Measurements from ENCODE around the gene PIH1D1. TPM values are rescaled to one million over a fixed set of nuclear protein-coding genes. Genes with fewer than 3 reads are reported as not detected.
A peak's percentile ranks its signal among the peaks of the same experiment; 100 is the strongest.

The PIH1D1 gene
- total and polyA plus RNA-seq, 2 experiments from 2014 or later: 72.1 to 79.8 TPM

GRCh38 chr19:49398001-49398615, 53.5 kb downstream of the PIH1D1 start:
- H3K4me2 ChIP-seq: no peak overlapping the region
- H4K20me1 ChIP-seq (ENCODE audit: insufficient read depth, poor library complexity, severe bottlenecking): no peaks in the 10 kb centered on the region
- no peaks in the 10 kb centered on the region for H3K27me3 ChIP-seq
- 48% methylated on average over 7 of the region's 11 CpGs for WGBS (ENCODE audit: low lambda C conversion rate, missing lambda C conversion rate)
- no peak overlapping the region for H2AFZ ChIP-seq
- H3K79me2 ChIP-seq: no peaks in the 10 kb centered on the region
- no peak overlapping the region for H3K4me3 ChIP-seq
- H3K9me3 ChIP-seq (ENCODE audit: low read depth): no peaks in the 10 kb centered on the region
- H3K36me3 ChIP-seq (replicated peaks; ENCODE audit: insufficient read depth, low read depth): no peaks in the 10 kb centered on the region
- DNase-seq (ENCODE audit: low spot score): no peak
- H3K27ac ChIP-seq: no peak overlapping the region
- H3K4me1 ChIP-seq (ENCODE audit: insufficient read depth): no peaks in the 10 kb centered on the region
- TF ChIP-seq CTCF (IDR thresholded peaks at IDR 0.05; ENCODE audit: poor library complexity): no peak
- no peak for TF ChIP-seq EZH2phosphoT487 (IDR thresholded peaks at IDR 0.05; ENCODE audit: low read depth, severe bottlenecking, unreplicated experiment)
- no peak for TF ChIP-seq EZH2 (IDR thresholded peaks at IDR 0.05; ENCODE audit: borderline replicate concordance)
- H3K9me2 ChIP-seq (replicated peaks; ENCODE audit: insufficient read depth): no peaks in the 10 kb centered on the region

DNA sequence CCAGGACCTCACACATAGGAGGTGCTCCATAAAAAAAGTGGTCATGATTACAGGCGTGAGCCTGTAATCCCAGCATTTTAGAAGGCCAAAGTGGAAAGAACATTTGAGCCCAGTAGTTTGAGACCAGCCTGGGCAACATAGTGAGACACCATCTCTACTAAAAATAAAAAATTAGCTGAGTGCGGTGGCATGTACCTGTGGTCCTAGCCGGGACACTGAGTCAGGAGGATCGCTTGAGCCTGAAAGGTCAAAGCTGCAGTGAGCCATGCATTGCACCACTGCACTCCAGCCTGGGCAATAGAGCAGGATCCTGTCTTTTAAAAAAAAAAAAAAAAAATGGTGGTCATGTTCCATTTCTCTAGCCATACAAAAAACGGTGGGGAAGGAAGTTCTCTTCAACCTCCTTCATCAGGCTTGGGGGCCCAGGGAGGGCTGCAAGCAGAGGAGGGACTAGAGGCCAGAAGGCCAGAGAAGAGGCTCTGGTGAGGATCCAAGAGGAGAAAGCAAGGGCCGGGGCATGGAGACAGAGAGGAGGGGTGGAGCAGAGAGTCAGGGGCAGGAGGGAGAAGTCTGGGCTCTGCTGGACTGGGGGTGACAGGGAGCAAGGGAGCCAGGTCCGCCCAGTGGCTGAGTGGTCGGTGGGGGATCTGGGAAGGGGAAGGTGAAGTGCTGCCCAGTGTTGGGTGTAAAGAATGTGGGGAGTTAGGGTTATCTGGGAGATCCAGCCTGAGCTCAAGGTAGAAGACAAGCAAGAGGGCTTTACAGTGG, 54.7 kb downstream of the PIH1D1 start:
- no peaks in the 10 kb centered on the region for H3K27me3 ChIP-seq
- no peak overlapping the region for H3K4me3 ChIP-seq
- H3K4me2 ChIP-seq: no peak overlapping the region
- no peak overlapping the region for H3K27ac ChIP-seq
- no peaks in the 10 kb centered on the region for H3K4me1 ChIP-seq (ENCODE audit: insufficient read depth)
- H4K20me1 ChIP-seq (ENCODE audit: insufficient read depth, poor library complexity, severe bottlenecking): no peaks in the 10 kb centered on the region
- no peak for DNase-seq (ENCODE audit: low spot score)
- H3K9me2 ChIP-seq (replicated peaks; ENCODE audit: insufficient read depth): no peaks in the 10 kb centered on the region
- H3K36me3 ChIP-seq (replicated peaks; ENCODE audit: insufficient read depth, low read depth): no peaks in the 10 kb centered on the region
- H3K79me2 ChIP-seq: no peaks in the 10 kb centered on the region
- TF ChIP-seq EZH2 (IDR thresholded peaks at IDR 0.05; ENCODE audit: borderline replicate concordance) (no peak), CTCF (IDR thresholded peaks at IDR 0.05; ENCODE audit: poor library complexity) (no peak), EZH2phosphoT487 (IDR thresholded peaks at IDR 0.05; ENCODE audit: low read depth, severe bottlenecking, unreplicated experiment) (no peak)
- 85% methylated on average over 8 of the region's 8 CpGs for WGBS (ENCODE audit: low lambda C conversion rate, missing lambda C conversion rate)
- H2AFZ ChIP-seq: no peak overlapping the region
- no peaks in the 10 kb centered on the region for H3K9me3 ChIP-seq (ENCODE audit: low read depth)

MicroRNA genes within 50 kb of the gene (microRNA counts, 767-probe panel; counts per million panel counts)
- microRNA hsa-miR-150-5p: not detected

Small RNA genes lying within 50 kb of the gene (microRNA-seq; reads per million reads assigned to microRNA genes)
- gene MIR150: 7.6 reads per million, percentile 19 among the genes with 10 or more reads in this experiment

Small RNA genes lying within 50 kb of the gene (small RNA-seq; reads per million reads assigned to genes)
- not detected for gene MIR150
- not detected for gene SNORD32A
- gene SNORD33: not detected
- not detected for gene SNORD34
- not detected for gene SNORD35A
- not detected for gene SNORD35B

Other genes with a start within 250 kb of the PIH1D1 start
- 0.27 TPM in 1 of 2 replicates, not detected in the other for gene SLC6A16, start 126.6 kb downstream of the PIH1D1 start, total RNA-seq
- gene SLC6A16, start 126.6 kb downstream of the PIH1D1 start, polyA plus RNA-seq: 0.27 and 1.1 TPM in 2 replicates
- gene CD37, start 116.4 kb downstream of the PIH1D1 start, total RNA-seq: 0.27 and 1.9 TPM in 2 replicates
- gene CD37, start 116.4 kb downstream of the PIH1D1 start, polyA plus RNA-seq: 6.6 and 12.4 TPM in 2 replicates
- 35.4 and 42.2 TPM in 2 replicates for gene TEAD2, start 89.4 kb downstream of the PIH1D1 start, total RNA-seq
- 36.1 and 41.4 TPM in 2 replicates for gene TEAD2, start 89.4 kb downstream of the PIH1D1 start, polyA plus RNA-seq
- gene DKKL1, start 87.9 kb downstream of the PIH1D1 start, total RNA-seq: 2.2 and 2.9 TPM in 2 replicates
- gene DKKL1, start 87.9 kb downstream of the PIH1D1 start, polyA plus RNA-seq: 4.0 and 6.0 TPM in 2 replicates
- not detected in 2 replicates for gene KASH5, start 63.6 kb downstream of the PIH1D1 start, total RNA-seq
- not detected in 2 replicates for gene KASH5, start 63.6 kb downstream of the PIH1D1 start, polyA plus RNA-seq
- not detected in 2 replicates for gene PTH2, start 28.4 kb downstream of the PIH1D1 start, total RNA-seq
- not detected in 2 replicates for gene PTH2, start 28.4 kb downstream of the PIH1D1 start, polyA plus RNA-seq
- gene GFY, start 26.4 kb downstream of the PIH1D1 start, total RNA-seq: not detected in 2 replicates
- gene GFY, start 26.4 kb downstream of the PIH1D1 start, polyA plus RNA-seq: not detected in 2 replicates
- gene SLC17A7, start 10.3 kb downstream of the PIH1D1 start, total RNA-seq: 0.13 TPM in 1 of 2 replicates, not detected in the other
- 0.51 TPM in 1 of 2 replicates, not detected in the other for gene SLC17A7, start 10.3 kb downstream of the PIH1D1 start, polyA plus RNA-seq
- gene ALDH16A1, start 1.4 kb upstream of the PIH1D1 start, total RNA-seq: 29.9 and 32.4 TPM in 2 replicates
- gene ALDH16A1, start 1.4 kb upstream of the PIH1D1 start, polyA plus RNA-seq: 36.5 and 38.7 TPM in 2 replicates
- 0.24 and 1.3 TPM in 2 replicates for gene FLT3LG, start 22.4 kb upstream of the PIH1D1 start, total RNA-seq
- 2.8 and 3.0 TPM in 2 replicates for gene FLT3LG, start 22.4 kb upstream of the PIH1D1 start, polyA plus RNA-seq
- gene RPL13A, start 35.8 kb upstream of the PIH1D1 start, total RNA-seq: 1,997 and 2,349 TPM in 2 replicates
- gene RPL13A, start 35.8 kb upstream of the PIH1D1 start, polyA plus RNA-seq: 904 and 953 TPM in 2 replicates
- 3,532 and 3,955 TPM in 2 replicates for gene RPS11, start 44.6 kb upstream of the PIH1D1 start, total RNA-seq
- gene RPS11, start 44.6 kb upstream of the PIH1D1 start, polyA plus RNA-seq: 672 and 689 TPM in 2 replicates
- 313 and 321 TPM in 2 replicates for gene FCGRT, start 60.8 kb upstream of the PIH1D1 start, total RNA-seq
- gene FCGRT, start 60.8 kb upstream of the PIH1D1 start, polyA plus RNA-seq: 509 and 519 TPM in 2 replicates
- 20.5 and 25.8 TPM in 2 replicates for gene RCN3, start 76.2 kb upstream of the PIH1D1 start, total RNA-seq
- 81.4 and 85.4 TPM in 2 replicates for gene RCN3, start 76.2 kb upstream of the PIH1D1 start, polyA plus RNA-seq
- 43.4 and 52.8 TPM in 2 replicates for gene NOSIP, start 128.7 kb upstream of the PIH1D1 start, total RNA-seq
- gene NOSIP, start 128.7 kb upstream of the PIH1D1 start, polyA plus RNA-seq: 92.4 and 93.9 TPM in 2 replicates
- 6.0 and 10.2 TPM in 2 replicates for gene PRRG2, start 129.5 kb upstream of the PIH1D1 start, total RNA-seq
- 4.0 and 4.3 TPM in 2 replicates for gene PRRG2, start 129.5 kb upstream of the PIH1D1 start, polyA plus RNA-seq
- 2.1 and 3.7 TPM in 2 replicates for gene PRR12, start 139.4 kb upstream of the PIH1D1 start, total RNA-seq
- gene PRR12, start 139.4 kb upstream of the PIH1D1 start, polyA plus RNA-seq: 2.7 and 3.0 TPM in 2 replicates
- gene RRAS, start 188.3 kb upstream of the PIH1D1 start, total RNA-seq: 19.2 and 32.6 TPM in 2 replicates
- gene RRAS, start 188.3 kb upstream of the PIH1D1 start, polyA plus RNA-seq: 107 and 125 TPM in 2 replicates
- gene SCAF1, start 190.4 kb upstream of the PIH1D1 start, total RNA-seq: 9.8 and 18.6 TPM in 2 replicates
- 12.4 and 12.6 TPM in 2 replicates for gene SCAF1, start 190.4 kb upstream of the PIH1D1 start, polyA plus RNA-seq
- 39.2 and 55.6 TPM in 2 replicates for gene IRF3, start 214.0 kb upstream of the PIH1D1 start, total RNA-seq
- gene IRF3, start 214.0 kb upstream of the PIH1D1 start, polyA plus RNA-seq: 38.8 and 41.8 TPM in 2 replicates
- gene BCL2L12, start 214.1 kb upstream of the PIH1D1 start, total RNA-seq: 4.9 and 13.8 TPM in 2 replicates
- gene BCL2L12, start 214.1 kb upstream of the PIH1D1 start, polyA plus RNA-seq: 28.3 and 32.5 TPM in 2 replicates
- gene PRMT1, start 225.5 kb upstream of the PIH1D1 start, total RNA-seq: 189 and 195 TPM in 2 replicates
- 175 and 180 TPM in 2 replicates for gene PRMT1, start 225.5 kb upstream of the PIH1D1 start, polyA plus RNA-seq
- gene ADM5, start 237.8 kb upstream of the PIH1D1 start, total RNA-seq: 0.12 and 0.50 TPM in 2 replicates
- not detected in 2 replicates for gene ADM5, start 237.8 kb upstream of the PIH1D1 start, polyA plus RNA-seq
- gene CPT1C, start 239.3 kb upstream of the PIH1D1 start, total RNA-seq: 6.2 and 6.7 TPM in 2 replicates
- 6.8 and 10.0 TPM in 2 replicates for gene CPT1C, start 239.3 kb upstream of the PIH1D1 start, polyA plus RNA-seq

Measured in hepatocyte (in vitro differentiated cells).